Osteoblast (primary cell): ENCODE data around the gene OR2T27. TPM values are rescaled to one million over a fixed set of nuclear protein-coding genes. Genes with fewer than 3 reads are reported as not detected.

ENCODE experiments used
- DNase-seq: peaks from one replicate; pipeline ENCODE4 v3.0.0; 2011; ENCODE audit warnings: low spot score, mixed read lengths; ENCODE audit not compliant: insufficient read length; ENCODE audit errors: missing footprints
- H2AFZ ChIP-seq: 2 replicates; pipeline ENCODE4 v1.6.0; 2011; ENCODE audit warnings: mild to moderate bottlenecking, low read length
- H3K27ac ChIP-seq: 2 replicates; pipeline ENCODE4 v1.5.1; 2011; ENCODE audit warnings: mild to moderate bottlenecking, low read depth, low read length, moderate library complexity
- H3K27me3 ChIP-seq: 2 replicates; pipeline ENCODE4 v1.6.0; 2012; ENCODE audit warnings: mild to moderate bottlenecking, control low read depth, inconsistent platforms, low read length, moderate library complexity; ENCODE audit not compliant: insufficient read depth
- H3K36me3 ChIP-seq: 2 replicates; pipeline ENCODE4 v1.5.1; 2011; ENCODE audit warnings: mild to moderate bottlenecking, low read length, control low read depth, moderate library complexity; ENCODE audit not compliant: insufficient read depth
- H3K4me1 ChIP-seq: 2 replicates; pipeline ENCODE4 v1.5.1; 2011; ENCODE audit warnings: mild to moderate bottlenecking, low read length, control low read depth, moderate library complexity; ENCODE audit not compliant: insufficient read depth
- H3K4me2 ChIP-seq: 2 replicates; pipeline ENCODE4 v1.6.0; 2011; ENCODE audit warnings: mild to moderate bottlenecking, low read length; ENCODE audit not compliant: insufficient read depth
- H3K4me3 ChIP-seq: fragments of 200-600 bp; sonication (generic); 3 replicates; pipeline ENCODE4 v1.5.1; 2012; ENCODE audit warnings: mild to moderate bottlenecking, low read length, inconsistent platforms; ENCODE audit not compliant: insufficient read depth
- H3K79me2 ChIP-seq: 2 replicates; pipeline ENCODE4 v1.6.0; 2012; ENCODE audit warnings: mild to moderate bottlenecking, low read length, control low read depth, inconsistent platforms; ENCODE audit not compliant: insufficient read depth
- H3K9me3 ChIP-seq: 2 replicates; pipeline ENCODE4 v1.5.1; 2011; ENCODE audit warnings: low read depth, low read length, control low read depth
- H4K20me1 ChIP-seq: 2 replicates; pipeline ENCODE4 v1.6.0; 2012; ENCODE audit warnings: mild to moderate bottlenecking, low read length, control low read depth; ENCODE audit not compliant: insufficient read depth
- CTCF ChIP-seq: IDR thresholded peaks from 2 replicates; pipeline ENCODE4 v1.5.1; 2011; ENCODE audit warnings: mild to moderate bottlenecking, low read depth, low read length, moderate library complexity; ENCODE audit errors: extremely low read depth
- total RNA-seq: library from RNA; depleted of rRNA; stranded (reverse); fragments of >200 nt; gene quantifications from 2 replicates; pipeline ENCODE4 v1.2.3, GENCODE V29; 2012

Gene OR2T27
- total RNA-seq, 1 donor = not detected

- Histone ChIP-seq H3K27me3 (no peaks in the 10 kb centered on the region), H3K9me3 (no peaks in the 10 kb centered on the region), H4K20me1 (no peaks in the 10 kb centered on the region), H3K27ac (no peak overlapping the region), H3K79me2 (no peaks in the 10 kb centered on the region), H3K4me2 (no peak overlapping the region), H3K4me3 (no peak overlapping the region), H2AFZ (no peak overlapping the region), H3K36me3 (no peaks in the 10 kb centered on the region), H3K4me1 (no peaks in the 10 kb centered on the region)
- no peak for DNase-seq
- TF ChIP-seq CTCF = no peak
Measured at GRCh38 chr1:248630551-248630950, 24.8 kb downstream of the OR2T27 start.

- H3K4me3 ChIP-seq = no peak overlapping the region
- no peaks in the 10 kb centered on the region for H3K36me3 ChIP-seq
- no peak for DNase-seq
- H3K27ac ChIP-seq = no peak overlapping the region
- H3K9me3 ChIP-seq = no peaks in the 10 kb centered on the region
- H3K79me2 ChIP-seq = no peaks in the 10 kb centered on the region
- no peak for TF ChIP-seq CTCF
- no peak overlapping the region for H2AFZ ChIP-seq
- H3K27me3 ChIP-seq = no peaks in the 10 kb centered on the region
- no peaks in the 10 kb centered on the region for H4K20me1 ChIP-seq
- no peaks in the 10 kb centered on the region for H3K4me1 ChIP-seq
- H3K4me2 ChIP-seq = no peak overlapping the region
Measured at GRCh38 chr1:248627971-248628844, 27.1 kb downstream of the OR2T27 start.

GRCh38 chr1:248625971-248626370 lies 29.4 kb downstream of the OR2T27 start:
- no peaks in the 10 kb centered on the region for H4K20me1 ChIP-seq
- no peaks in the 10 kb centered on the region for H3K4me1 ChIP-seq
- H3K27me3 ChIP-seq = no peaks in the 10 kb centered on the region
- no peaks in the 10 kb centered on the region for H3K36me3 ChIP-seq
- H3K27ac ChIP-seq = no peak overlapping the region
- no peak overlapping the region for H3K4me2 ChIP-seq
- H3K79me2 ChIP-seq = no peaks in the 10 kb centered on the region
- no peak overlapping the region for H2AFZ ChIP-seq
- no peaks in the 10 kb centered on the region for H3K9me3 ChIP-seq
- no peak overlapping the region for H3K4me3 ChIP-seq
- TF ChIP-seq CTCF = no peak
- no peak for DNase-seq

- H3K4me2 ChIP-seq = no peak overlapping the region
- H3K27me3 ChIP-seq = no peaks in the 10 kb centered on the region
- H3K27ac ChIP-seq = no peak overlapping the region
- no peaks in the 10 kb centered on the region for H3K79me2 ChIP-seq
- no peaks in the 10 kb centered on the region for H3K4me1 ChIP-seq
- no peaks in the 10 kb centered on the region for H3K36me3 ChIP-seq
- no peak for DNase-seq
- no peaks in the 10 kb centered on the region for H3K9me3 ChIP-seq
- TF ChIP-seq CTCF = no peak
- H4K20me1 ChIP-seq = no peaks in the 10 kb centered on the region
- H2AFZ ChIP-seq = no peak overlapping the region
- H3K4me3 ChIP-seq = no peak overlapping the region
Measured at GRCh38 chr1:248625166-248625565, 30.2 kb downstream of the OR2T27 start.
